ENCODE results near the gene GNAZ.

Gene GNAZ

GRCh38 chr22:23161029-23161428 is 90.7 kb downstream of the GNAZ start:
- no peak for TF ChIP-seq GATA2 (IDR thresholded peaks at IDR 0.05; ENCODE audit: low read depth, low read length)
- no peak for TF ChIP-seq GATA3 (IDR thresholded peaks at IDR 0.05; ENCODE audit: low read depth, low read length)

- TF ChIP-seq GATA2 (IDR thresholded peaks at IDR 0.05; ENCODE audit: low read depth, low read length) (no peak), GATA3 (IDR thresholded peaks at IDR 0.05; ENCODE audit: low read depth, low read length) (no peak)
These were observed 91.3 kb downstream of the GNAZ start for GRCh38 chr22:23161574-23161973.

GRCh38 chr22:23163665-23164064 is 93.3 kb downstream of the GNAZ start:
- TF ChIP-seq GATA3 (IDR thresholded peaks at IDR 0.05; ENCODE audit: low read depth, low read length) (no peak), GATA2 (IDR thresholded peaks at IDR 0.05; ENCODE audit: low read depth, low read length) (no peak)

DNA sequence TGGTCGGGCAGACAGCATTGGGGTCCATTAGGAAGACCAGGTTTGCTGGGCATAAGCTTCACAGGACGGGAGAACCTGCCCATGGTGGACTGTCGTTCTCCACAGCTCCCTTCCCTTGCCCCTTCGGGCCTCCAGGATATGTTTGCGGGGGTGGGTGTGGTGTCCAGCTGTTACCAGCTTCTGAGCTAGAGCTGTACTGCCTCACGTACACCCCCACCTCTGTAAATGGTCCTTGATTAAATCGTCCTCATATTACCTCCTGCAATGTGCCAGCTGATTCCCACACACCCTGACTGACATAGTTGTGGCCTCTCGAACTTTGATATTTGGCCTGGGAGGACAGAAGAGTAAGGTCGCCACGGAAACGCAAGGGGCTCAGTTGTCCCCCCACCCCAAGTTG is 93.8 kb downstream of the GNAZ start:
- no peak for TF ChIP-seq GATA2 (IDR thresholded peaks at IDR 0.05; ENCODE audit: low read depth, low read length)
- no peak for TF ChIP-seq GATA3 (IDR thresholded peaks at IDR 0.05; ENCODE audit: low read depth, low read length)

DNA sequence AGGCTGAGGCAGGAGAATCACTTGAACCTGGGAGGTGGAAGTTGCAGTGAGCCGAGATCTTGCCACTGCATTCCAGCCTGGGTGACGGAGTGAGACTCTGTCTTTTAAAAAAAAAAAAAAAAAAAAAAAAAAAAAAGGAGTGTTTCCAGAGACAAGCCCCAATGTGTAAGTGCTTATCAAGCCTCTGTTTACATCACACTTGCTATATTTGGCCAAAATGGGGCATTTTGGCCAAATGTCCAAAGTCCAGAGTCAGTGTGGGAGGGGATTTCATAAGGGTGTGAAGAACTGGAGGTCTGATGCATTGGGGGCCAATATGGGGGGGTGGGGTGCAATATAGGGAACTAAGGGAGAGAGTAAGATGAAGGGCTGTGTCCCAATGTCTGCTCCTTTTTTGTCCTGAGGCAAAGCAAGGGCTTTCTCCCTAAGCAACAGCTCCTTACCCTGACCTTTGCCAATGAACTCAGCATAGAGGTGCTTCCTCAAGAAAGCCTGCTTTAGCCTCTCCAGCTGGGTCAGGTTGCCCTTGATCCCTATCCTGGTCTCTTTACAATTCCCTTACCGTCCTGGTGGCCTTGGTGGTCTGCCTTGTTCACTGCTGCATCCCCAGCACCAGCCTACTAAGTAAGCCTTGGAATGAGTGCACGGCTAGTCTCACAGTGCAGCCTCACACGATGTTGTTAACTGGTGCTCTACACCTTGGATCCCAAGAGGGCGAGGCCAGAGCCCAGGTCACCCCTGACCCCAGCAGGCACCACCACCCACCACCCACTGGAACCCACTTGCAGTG is 95.9 kb downstream of the GNAZ start:
- TF ChIP-seq GATA3 (IDR thresholded peaks at IDR 0.05; ENCODE audit: low read depth, low read length): no peak
- TF ChIP-seq GATA2 (IDR thresholded peaks at IDR 0.05; ENCODE audit: low read depth, low read length): no peak

- no peak for TF ChIP-seq GATA3 (IDR thresholded peaks at IDR 0.05; ENCODE audit: low read depth, low read length)
- TF ChIP-seq GATA2 (IDR thresholded peaks at IDR 0.05; ENCODE audit: low read depth, low read length): no peak
These were observed 96.7 kb downstream of the GNAZ start for GRCh38 chr22:23166841-23167616.

DNA sequence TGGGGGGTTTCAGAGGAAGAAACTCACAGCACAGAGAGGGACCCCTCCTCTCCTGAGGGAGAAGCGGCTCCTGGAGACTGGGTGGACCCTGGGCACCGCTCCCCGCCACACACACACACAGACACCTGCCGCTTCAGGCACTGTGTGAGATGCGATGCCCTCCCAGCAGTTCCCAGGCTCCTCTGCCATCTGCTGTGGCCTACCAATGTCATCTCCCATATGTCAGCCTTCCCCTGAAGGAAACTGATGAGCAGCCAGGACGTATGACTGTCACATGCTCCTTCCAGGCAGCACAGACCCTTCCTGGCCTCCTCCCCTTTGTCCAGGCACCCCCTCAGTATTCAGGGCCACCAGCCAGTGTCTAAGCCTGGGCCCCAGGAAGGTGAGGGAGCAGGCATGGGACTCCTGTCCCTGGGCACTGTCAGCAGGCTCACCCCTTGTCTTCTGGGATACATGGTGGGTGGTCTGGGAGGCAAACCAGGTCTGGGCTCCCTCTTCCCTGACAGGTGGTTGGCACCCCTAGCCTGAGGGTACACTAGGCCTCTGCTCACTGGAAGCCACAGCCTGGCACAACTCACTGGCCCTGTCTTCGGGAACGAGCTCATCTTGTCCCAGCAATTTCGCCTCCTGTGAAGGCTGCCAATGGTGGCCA is 98.2 kb downstream of the GNAZ start:
- TF ChIP-seq GATA2 (IDR thresholded peaks at IDR 0.05; ENCODE audit: low read depth, low read length) (no peak), GATA3 (IDR thresholded peaks at IDR 0.05; ENCODE audit: low read depth, low read length) (no peak)

DNA sequence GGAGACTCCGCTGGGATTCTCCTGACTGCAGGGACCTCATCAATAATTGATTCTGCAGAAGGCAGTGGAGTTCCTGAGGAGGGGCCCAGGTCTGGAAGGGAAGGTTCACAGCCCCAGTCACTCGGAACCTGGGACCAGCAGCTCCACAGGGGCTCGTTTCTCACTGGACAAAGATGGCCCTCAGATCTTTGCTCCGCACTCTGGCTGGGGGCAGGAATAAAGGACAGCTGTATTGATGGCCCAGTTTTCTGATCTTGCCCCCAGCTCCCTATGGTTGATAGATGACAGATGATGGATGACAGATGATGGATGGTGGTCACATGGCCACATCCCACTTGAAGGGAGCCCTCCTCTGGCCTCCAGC is 98.7 kb downstream of the GNAZ start:
- TF ChIP-seq GATA2 (IDR thresholded peaks at IDR 0.05; ENCODE audit: low read depth, low read length): no peak
- no peak for TF ChIP-seq GATA3 (IDR thresholded peaks at IDR 0.05; ENCODE audit: low read depth, low read length)
